ENCODE data around the gene LRRC28. TPM values are rescaled to one million over a fixed set of nuclear protein-coding genes. Genes with fewer than 3 reads are reported as not detected.

The LRRC28 gene
- total and polyA plus RNA-seq, 2 of the 4 experiments (the other 2 are of a cell fraction), result 12.7 to 21.1 TPM

GRCh38 chr15:99324082-99324620 is 72.9 kb downstream of the LRRC28 start (continued):
- TF ChIP-seq RAD21 (IDR thresholded peaks at IDR 0.05; ENCODE audit: low read length), result no peak

- Histone ChIP-seq H3K36me3 (ENCODE audit: control insufficient read depth, insufficient read depth, low read length) (no peaks in the 10 kb centered on the region), H4K20me1 (ENCODE audit: insufficient read depth, low read length) (no peaks in the 10 kb centered on the region), H2BK5ac (ENCODE audit: low read depth, low read length, poor library complexity, severe bottlenecking) (peak overlapping the region; percentile 53), H3K4ac (ENCODE audit: low read depth, low read length) (peak overlapping the region; percentile 58; the same call in 1 of the 2 replicates), H2AFZ (replicated peaks; ENCODE audit: low read length, poor library complexity) (no peak overlapping the region), H3K9me1 (ENCODE audit: insufficient read depth, low read length) (no peaks in the 10 kb centered on the region), H3K4me2 (ENCODE audit: low read depth, low read length) (no peak overlapping the region), H4K8ac (ENCODE audit: low read depth in 2 of 2, low read length in 2 of 2) (peak overlapping the region in 1 of 2 experiments; percentile 71; a peak in 1 of 4 replicates), H2BK15ac (ENCODE audit: low read depth, low read length) (no peak overlapping the region), H3K79me1 (ENCODE audit: low read depth in 1 of 2, low read length in 2 of 2) (no peaks in the 10 kb centered on the region), H3K4me1 (ENCODE audit: control insufficient read depth, insufficient read depth, low read length) (peaks cover 5% of the 10 kb centered on the region), H3K18ac (ENCODE audit: low read depth, low read length) (peak overlapping the region; percentile 75; the same call in 1 of the 2 replicates), H3K9me3 (ENCODE audit: control insufficient read depth, insufficient read depth, low read length) (no peaks in the 10 kb centered on the region; the same call in 1 of the 2 replicates), H3K23ac (ENCODE audit: low read depth, low read length) (peak overlapping the region; percentile 75; the same call in 1 of the 2 replicates), H2AK5ac (ENCODE audit: low read depth, low read length) (no peak overlapping the region), H2BK20ac (ENCODE audit: low read depth, low read length) (peak overlapping the region; percentile 95; the same call in 1 of the 2 replicates), H4K91ac (ENCODE audit: insufficient read depth, low read depth, low read length) (no peak overlapping the region; the same call in 1 of the 2 replicates), H3K56ac (ENCODE audit: extremely low read depth, insufficient read depth, low read length) (no peak overlapping the region), H4K5ac (ENCODE audit: low read depth, low read length) (no peak overlapping the region; the same call in 1 of the 2 replicates), H3K27me3 (ENCODE audit: control insufficient read depth, insufficient read depth, low read length) (no peaks in the 10 kb centered on the region), H3K27ac (ENCODE audit: insufficient read depth, low read length) (no peak overlapping the region), H3K9ac (ENCODE audit: low read depth, low read length) (no peak overlapping the region), H2AK9ac (replicated peaks; ENCODE audit: low read depth, low read length, poor library complexity) (no peak overlapping the region), H3K14ac (replicated peaks; ENCODE audit: low read depth, low read length) (0 out of 2 replicates have a peak overlapping the region, but pooled peaks have one; percentile 62), H2BK120ac (ENCODE audit: low read depth, low read length) (peak overlapping the region; percentile 81; the same call in 1 of the 2 replicates), H3K4me3 (ENCODE audit: insufficient read depth, low read depth, low read length) (no peak overlapping the region)
- WGBS, 2 experiments (ENCODE audit: extremely low coverage in 2 of 2, insufficient read length in 1 of 2), result no CpG with 5 or more reads among the region's 1 CpG
- intact Hi-C loops (cut with micrococcal nuclease), result no loop called here
- no peak for ATAC-seq (ENCODE audit: low read depth)
- no peak for DNase-seq
- TF ChIP-seq BHLHE40 (IDR thresholded peaks at IDR 0.05; ENCODE audit: low read depth, low read length), result no peak
- peak; percentile 79 for TF ChIP-seq NFE2L2 (IDR thresholded peaks at IDR 0.05; ENCODE audit: low read depth, low read length)
- no peak for TF ChIP-seq POLR2A (IDR thresholded peaks at IDR 0.05; ENCODE audit: low read depth, low read length)
- TF ChIP-seq MAFK (IDR thresholded peaks at IDR 0.05; ENCODE audit: low read depth, low read length), result 0 out of 2 replicates have a peak, but pooled peaks have one; percentile 15
- no TSS peak for BruUV-seq (replicated peaks)
- CTCF ChIA-PET, result interaction anchor here (0.8 to 1.3 kb wide), 2 partner anchors 10 to 19 kb away, joined by 4 to 5 read pairs; no protein-coding TSS in a partner anchor
- POLR2A ChIA-PET (ENCODE audit: unreplicated experiment), result no interaction called here
- dilution Hi-C loops (cut with HindIII; ENCODE audit: low sequenced_read_pairs, unreplicated experiment), result no loop called here
- in situ Hi-C loops (cut with MboI; ENCODE audit: low sequenced_read_pairs), result no loop called here
Observed at GRCh38 chr15:99324700-99325099, 73.4 kb downstream of the LRRC28 start.
